Neural cell (in vitro differentiated cells): ENCODE data around the gene AGXT2. TPM values are rescaled to one million over a fixed set of nuclear protein-coding genes. Genes with fewer than 3 reads are reported as not detected.

Source experiments
- H2AFZ ChIP-seq: fragments of 200-600, 300-800 bp; sonication (generic), shearing (Covaris generic); 2 replicates; pipeline ENCODE4 v1.6.0; 2014; ENCODE audit warnings: low read depth, mild to moderate bottlenecking, antibody characterized with exemption, low read length, moderate library complexity
- H3F3A ChIP-seq: fragments of 200-600 bp; shearing (Covaris generic); 2 replicates; pipeline ENCODE4 v1.6.1; 2016; ENCODE audit warnings: mild to moderate bottlenecking, moderate library complexity, mixed read lengths, antibody characterized with exemption, low read length; ENCODE audit not compliant: insufficient read depth, poor library complexity, severe bottlenecking
- H3K27ac ChIP-seq: fragments of 200-600, 300-800 bp; sonication (generic), shearing (Covaris generic); 2 replicates; pipeline ENCODE4 v1.5.1; 2014; ENCODE audit warnings: mild to moderate bottlenecking, low read length, moderate library complexity
- H3K27me3 ChIP-seq: fragments of 300-800, 200-600 bp; sonication (generic), shearing (Covaris generic); 2 replicates; pipeline ENCODE4 v1.6.0; 2014; ENCODE audit warnings: mild to moderate bottlenecking, low read depth, low read length, moderate library complexity; ENCODE audit not compliant: insufficient read depth
- H3K36me3 ChIP-seq: fragments of 300-800, 200-600 bp; sonication (generic), shearing (Covaris generic); 2 replicates; pipeline ENCODE4 v1.5.1; 2014; ENCODE audit warnings: mild to moderate bottlenecking, antibody characterized with exemption, low read length, moderate library complexity; ENCODE audit not compliant: insufficient read depth
- H3K4me2 ChIP-seq: fragments of 300-800, 200-600 bp; sonication (generic), shearing (Covaris generic); 2 replicates; pipeline ENCODE4 v1.6.0; 2014; ENCODE audit warnings: mild to moderate bottlenecking, low read length
- H3K4me3 ChIP-seq: fragments of 300-800, 200-600 bp; sonication (generic), shearing (Covaris generic); 2 replicates; pipeline ENCODE4 v1.5.1; 2014; ENCODE audit warnings: mild to moderate bottlenecking, low read length, moderate library complexity
- H3K79me2 ChIP-seq: fragments of 200-600 bp; shearing (Covaris generic); replicated peaks from 2 replicates; pipeline ENCODE4 v1.6.0; 2014; ENCODE audit warnings: mild to moderate bottlenecking, low read length, moderate library complexity; ENCODE audit not compliant: insufficient read depth
- H3K9ac ChIP-seq: fragments of 300-800, 200-600 bp; sonication (generic), shearing (Covaris generic); 2 replicates; pipeline ENCODE4 v1.6.1; 2016; ENCODE audit warnings: mild to moderate bottlenecking, low read length, mixed read lengths
- H3K9me2 ChIP-seq: fragments of 200-600 bp; shearing (Covaris generic); 2 replicates; pipeline ENCODE4 v1.6.1; 2016; ENCODE audit warnings: mild to moderate bottlenecking, low read length, mixed read lengths; ENCODE audit not compliant: insufficient read depth
- H3K9me3 ChIP-seq: fragments of 200-600, 300-800 bp; sonication (generic), shearing (Covaris generic); 2 replicates; pipeline ENCODE4 v1.6.1; 2016; ENCODE audit warnings: mild to moderate bottlenecking, mixed run types, low read length, moderate library complexity, mixed read lengths
- H4K20me1 ChIP-seq: fragments of 200-600 bp; shearing (Covaris generic); 2 replicates; pipeline ENCODE4 v1.6.1; 2016; ENCODE audit warnings: mild to moderate bottlenecking, mixed run types; ENCODE audit not compliant: insufficient read depth
- CTCF ChIP-seq: fragments of 450-650 bp; IDR thresholded peaks from 2 replicates; pipeline ENCODE4 v1.5.1; 2014; ENCODE audit warnings: antibody characterized with exemption, mild to moderate bottlenecking, moderate library complexity; ENCODE audit not compliant: poor library complexity, severe bottlenecking
- EP300 ChIP-seq: fragments of 450-650 bp; conservative IDR thresholded peaks from 2 replicates; pipeline ENCODE4 v1.6.1; 2014; ENCODE audit warnings: antibody characterized with exemption, mild to moderate bottlenecking, moderate library complexity; ENCODE audit not compliant: poor library complexity, severe bottlenecking
- EZH2 ChIP-seq: fragments of 200-600, 300-800 bp; shearing (Covaris generic), sonication (generic); IDR thresholded peaks from 2 replicates; pipeline ENCODE4 v1.6.1; 2014; ENCODE audit warnings: antibody characterized with exemption, low read length, borderline replicate concordance, mild to moderate bottlenecking; ENCODE audit not compliant: insufficient read depth, poor library complexity, severe bottlenecking
- MXI1 ChIP-seq: fragments of 450-650 bp; conservative IDR thresholded peaks from 2 replicates; pipeline ENCODE4 v1.6.1; 2014; ENCODE audit warnings: antibody characterized with exemption, mild to moderate bottlenecking; ENCODE audit not compliant: poor library complexity, severe bottlenecking
- POLR2AphosphoS5 ChIP-seq: IDR thresholded peaks from 2 replicates; pipeline ENCODE4 v1.6.1; 2012
- RAD21 ChIP-seq: fragments of 450-650 bp; conservative IDR thresholded peaks from 2 replicates; pipeline ENCODE4 v1.6.1; 2014; ENCODE audit warnings: antibody characterized with exemption, mild to moderate bottlenecking, moderate library complexity
- REST ChIP-seq: IDR thresholded peaks from 2 replicates; pipeline ENCODE4 v1.6.1; 2012; ENCODE audit warnings: borderline replicate concordance
- SMC3 ChIP-seq: fragments of 450-650 bp; conservative IDR thresholded peaks from 2 replicates; pipeline ENCODE4 v1.6.1; 2014; ENCODE audit warnings: antibody characterized with exemption, mild to moderate bottlenecking, moderate library complexity; ENCODE audit not compliant: poor library complexity
- TAF1 ChIP-seq: IDR thresholded peaks from 2 replicates; pipeline ENCODE4 v1.6.1; 2012; ENCODE audit warnings: low read depth
- polyA plus RNA-seq: library from polyadenylated mRNA; depleted of rRNA; stranded (reverse); fragments of >200 nt; gene quantifications from 2 replicates; pipeline ENCODE4 v1.2.3, GENCODE V29; 2014

The AGXT2 gene
- polyA plus RNA-seq, 1 donor from 2014 or later: not detected

GRCh38 chr5:35045280-35045679, 2.5 kb downstream of the AGXT2 start:
- H3K79me2 ChIP-seq: no peaks in the 10 kb centered on the region
- H3K9me3 ChIP-seq: no peaks in the 10 kb centered on the region
- no peak for TF ChIP-seq EP300
- TF ChIP-seq MXI1: no peak
- TF ChIP-seq RAD21: no peak
- TF ChIP-seq REST: no peak
- TF ChIP-seq POLR2AphosphoS5: no peak
- no peak for TF ChIP-seq TAF1
- no peak for TF ChIP-seq SMC3
- no peak for TF ChIP-seq EZH2
- no peak for TF ChIP-seq CTCF
- no peaks in the 10 kb centered on the region for H3K36me3 ChIP-seq
- no peaks in the 10 kb centered on the region for H4K20me1 ChIP-seq
- no peak overlapping the region for H3K27ac ChIP-seq
- no peak overlapping the region for H2AFZ ChIP-seq
- H3K4me2 ChIP-seq: no peak overlapping the region
- no peaks in the 10 kb centered on the region for H3K27me3 ChIP-seq
- no peaks in the 10 kb centered on the region for H3F3A ChIP-seq
- no peak overlapping the region for H3K9ac ChIP-seq
- no peak overlapping the region for H3K4me3 ChIP-seq
- no peaks in the 10 kb centered on the region for H3K9me2 ChIP-seq

- no peaks in the 10 kb centered on the region for H4K20me1 ChIP-seq
- no peaks in the 10 kb centered on the region for H3F3A ChIP-seq
- no peaks in the 10 kb centered on the region for H3K9me2 ChIP-seq
- no peak overlapping the region for H3K4me2 ChIP-seq
- H3K9ac ChIP-seq: no peak overlapping the region
- no peaks in the 10 kb centered on the region for H3K9me3 ChIP-seq
- H3K36me3 ChIP-seq: no peaks in the 10 kb centered on the region
- no peaks in the 10 kb centered on the region for H3K79me2 ChIP-seq
- TF ChIP-seq EZH2: no peak
- no peak for TF ChIP-seq SMC3
- TF ChIP-seq POLR2AphosphoS5: no peak
- TF ChIP-seq RAD21: no peak
- no peak for TF ChIP-seq MXI1
- no peak for TF ChIP-seq TAF1
- TF ChIP-seq CTCF: no peak
- TF ChIP-seq REST: no peak
- TF ChIP-seq EP300: no peak
- no peaks in the 10 kb centered on the region for H3K27me3 ChIP-seq
- H3K27ac ChIP-seq: no peak overlapping the region
- no peak overlapping the region for H2AFZ ChIP-seq
- no peak overlapping the region for H3K4me3 ChIP-seq
These were observed 3.1 kb downstream of the AGXT2 start for GRCh38 chr5:35044649-35045048.
